CD4-positive, alpha-beta T cell (primary cell): ENCODE measurements around the gene SETX. TPM values are rescaled to one million over a fixed set of nuclear protein-coding genes. Genes with fewer than 3 reads are reported as not detected.

Experiments used
- ATAC-seq: fragments of 200-7000 bp; cut with Tn5 transposase; one replicate; pipeline ENCODE4 v1.10.0; 2022; ENCODE audit warnings: mild to moderate bottlenecking; ENCODE audit not compliant: poor library complexity
- CTCF ChIA-PET: fragments of 350-600 bp; sonication (Branson Sonifier 250); formaldehyde crosslinking; loops from one replicate; lab custom pipeline; 2021; ENCODE audit warnings: antibody characterized with exemption, inconsistent platforms; lab: Charles Lee
- POLR2A ChIA-PET: fragments of 350-600 bp; sonication (Branson Sonifier 250); formaldehyde crosslinking; loops from one replicate; lab custom pipeline; 2021; ENCODE audit warnings: antibody characterized with exemption, inconsistent platforms; lab: Charles Lee
- DNase-seq, 14 experiments: peaks; one replicate each; pipeline ENCODE4 v3.0.0-alpha.2; 2013 to 2020; ENCODE audit warnings: mixed read lengths in 2 of 14
- H3K27ac ChIP-seq, 2 donors: one replicate each; pipeline versions ENCODE4 v1.5.1 to v1.7.0; 2013; ENCODE audit warnings: low read length in 2 of 2, low read depth in 1 of 2, mild to moderate bottlenecking in 1 of 2
- H3K27me3 ChIP-seq, 2 experiments: 1 replicate in 1 of 2; 2 replicates in 1 of 2; pipeline versions ENCODE4 v1.6.1 to v1.7.0; 2013; ENCODE audit warnings: low read length in 2 of 2, control low read depth in 1 of 2, mild to moderate bottlenecking in 1 of 2, moderate library complexity in 1 of 2; ENCODE audit not compliant: insufficient read depth in 2 of 2, control insufficient read depth in 1 of 2
- H3K36me3 ChIP-seq: one replicate; pipeline ENCODE4 v1.6.1; 2013; ENCODE audit warnings: low read length, control low read depth; ENCODE audit not compliant: insufficient read depth
- H3K4me1 ChIP-seq: one replicate; pipeline ENCODE4 v1.6.1; 2013; ENCODE audit warnings: low read length, control low read depth; ENCODE audit not compliant: insufficient read depth
- H3K4me3 ChIP-seq: one replicate; pipeline ENCODE4 v1.5.1; 2013; ENCODE audit warnings: mild to moderate bottlenecking, low read length, moderate library complexity
- H3K9me3 ChIP-seq, 2 experiments: 1 replicate in 1 of 2; 2 replicates in 1 of 2; pipeline versions ENCODE4 v1.6.1 to v1.7.0; 2013; ENCODE audit warnings: low read length in 2 of 2, mild to moderate bottlenecking in 2 of 2, control low read depth in 1 of 2, moderate library complexity in 1 of 2; ENCODE audit not compliant: control insufficient read depth in 1 of 2, insufficient read depth in 1 of 2
- H3K27ac Mint-ChIP-seq: one replicate; pipeline ENCODE4 v1.8.0; 2020; ENCODE audit warnings: mixed read lengths
- H3K27me3 Mint-ChIP-seq: one replicate; pipeline ENCODE4 v1.8.0; 2021; ENCODE audit warnings: mixed read lengths
- H3K36me3 Mint-ChIP-seq: one replicate; pipeline ENCODE4 v1.8.0; 2021; ENCODE audit warnings: low read depth, mixed read lengths
- H3K4me1 Mint-ChIP-seq: one replicate; pipeline ENCODE4 v1.8.0; 2021; ENCODE audit warnings: low read depth, mixed read lengths
- H3K4me3 Mint-ChIP-seq: one replicate; pipeline ENCODE4 v1.8.0; 2020; ENCODE audit warnings: mild to moderate bottlenecking, mixed read lengths
- H3K9me3 Mint-ChIP-seq: one replicate; pipeline ENCODE4 v1.8.0; 2020; ENCODE audit warnings: mixed read lengths
- intact Hi-C, 2 experiments: fragments of 100-400 bp; cut with DNase I in 1 of 2; cut with micrococcal nuclease in 1 of 2; formaldehyde crosslinking; loops; one replicate each; pipeline versions ENCODE4 v1.15.1 to v1.9.0; 2023 to 2025; cut with DNase I, micrococcal nuclease
- total RNA-seq, 174 experiments: library from RNA in 2 of 174; stranded (reverse) in 2 of 174; gene quantifications; one replicate each; pipeline ENCODE4 v1.2.3 and lab custom pipeline; 2021 to 2026
- TF ChIP-seq, protein P1 (sequence below): fragments of 200-600 bp; IDR thresholded peaks from one replicate; pipeline ENCODE4 v1.8.0; 2022; ENCODE audit warnings: antibody characterized with exemption, mild to moderate bottlenecking

The SETX gene
- total RNA-seq, 2 experiments from 2014 or later, result 36.1 to 37.7 TPM

DNA sequence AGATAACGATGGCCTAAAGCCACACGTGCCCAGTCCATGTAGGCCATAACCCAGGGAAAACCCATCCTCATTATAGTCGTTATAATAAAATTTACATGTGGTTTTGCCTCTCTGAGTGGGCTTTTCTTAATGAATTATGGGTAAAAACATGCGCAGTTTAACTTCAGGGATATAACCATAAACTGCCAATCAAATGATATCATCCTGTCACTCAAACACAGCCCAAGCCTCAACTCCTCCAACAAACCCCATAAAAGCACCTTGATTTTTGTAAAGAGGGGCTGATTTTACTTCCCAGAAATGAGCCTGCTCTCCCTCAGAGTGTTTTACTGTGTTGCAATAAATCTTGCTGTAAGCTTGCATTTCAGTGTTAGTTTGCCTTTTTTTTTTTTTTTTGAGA, 15.8 kb upstream of the SETX start:
- H3K27ac ChIP-seq, result no peak overlapping the region
- H3K27ac Mint-ChIP-seq, result no peak overlapping the region

DNA sequence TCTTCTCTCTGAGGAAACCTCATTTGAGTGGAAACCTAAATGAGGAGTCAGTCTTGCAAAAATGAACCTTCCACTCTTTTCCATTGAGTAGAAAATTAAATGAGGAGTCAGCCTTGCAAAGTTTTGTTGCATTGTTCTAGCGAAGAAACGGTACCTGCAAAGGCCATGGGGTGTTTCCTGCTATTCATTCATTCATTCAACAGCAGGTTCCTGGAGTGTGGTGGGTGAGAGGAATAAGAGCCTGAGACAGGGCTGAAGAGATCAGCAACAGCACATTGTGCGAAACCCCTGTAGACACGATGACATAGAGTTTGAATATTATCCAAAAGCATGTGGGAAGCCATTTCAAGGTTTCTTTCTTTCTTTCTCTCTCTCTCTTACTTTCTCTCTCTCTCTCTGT, 14.6 kb upstream of the SETX start:
- no peaks in the 10 kb centered on the region for H3K27me3 Mint-ChIP-seq
- no peak overlapping the region for H3K4me3 Mint-ChIP-seq
- intact Hi-C loops, result no loop called here
- Histone ChIP-seq H3K4me1 (peaks cover 12% of the 10 kb centered on the region), H3K4me3 (no peak overlapping the region), H3K27me3 (no peaks in the 10 kb centered on the region), H3K9me3 (no peaks in the 10 kb centered on the region), H3K27ac (no peak overlapping the region), H3K36me3 (no peaks in the 10 kb centered on the region)
- ATAC-seq (no peak), DNase-seq (no peak)
- peaks cover 16% of the 10 kb centered on the region for H3K4me1 Mint-ChIP-seq
- TF ChIP-seq, protein P1, sequence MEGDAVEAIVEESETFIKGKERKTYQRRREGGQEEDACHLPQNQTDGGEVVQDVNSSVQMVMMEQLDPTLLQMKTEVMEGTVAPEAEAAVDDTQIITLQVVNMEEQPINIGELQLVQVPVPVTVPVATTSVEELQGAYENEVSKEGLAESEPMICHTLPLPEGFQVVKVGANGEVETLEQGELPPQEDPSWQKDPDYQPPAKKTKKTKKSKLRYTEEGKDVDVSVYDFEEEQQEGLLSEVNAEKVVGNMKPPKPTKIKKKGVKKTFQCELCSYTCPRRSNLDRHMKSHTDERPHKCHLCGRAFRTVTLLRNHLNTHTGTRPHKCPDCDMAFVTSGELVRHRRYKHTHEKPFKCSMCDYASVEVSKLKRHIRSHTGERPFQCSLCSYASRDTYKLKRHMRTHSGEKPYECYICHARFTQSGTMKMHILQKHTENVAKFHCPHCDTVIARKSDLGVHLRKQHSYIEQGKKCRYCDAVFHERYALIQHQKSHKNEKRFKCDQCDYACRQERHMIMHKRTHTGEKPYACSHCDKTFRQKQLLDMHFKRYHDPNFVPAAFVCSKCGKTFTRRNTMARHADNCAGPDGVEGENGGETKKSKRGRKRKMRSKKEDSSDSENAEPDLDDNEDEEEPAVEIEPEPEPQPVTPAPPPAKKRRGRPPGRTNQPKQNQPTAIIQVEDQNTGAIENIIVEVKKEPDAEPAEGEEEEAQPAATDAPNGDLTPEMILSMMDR, result no peak
- no peaks in the 10 kb centered on the region for H3K9me3 Mint-ChIP-seq
- H3K36me3 Mint-ChIP-seq, result peaks cover 8% of the 10 kb centered on the region
- H3K27ac Mint-ChIP-seq, result no peak overlapping the region
- ChIA-PET CTCF (no interaction called here), POLR2A (interaction anchor here (1.0 kb wide), 1 partner anchor 14 kb away, joined by 3 read pairs; the partner anchor contains the start of gene SETX)

More for the DNA sequence above, 15.8 kb upstream of the SETX start:
- TF ChIP-seq, protein P1, result no peak
- no peaks in the 10 kb centered on the region for H3K9me3 Mint-ChIP-seq
- Histone ChIP-seq H3K9me3 (no peaks in the 10 kb centered on the region), H3K4me1 (peaks cover 12% of the 10 kb centered on the region), H3K27me3 (no peaks in the 10 kb centered on the region), H3K36me3 (peaks cover 8% of the 10 kb centered on the region), H3K4me3 (no peak overlapping the region)
- ATAC-seq (no peak), DNase-seq (no peak)
- H3K4me1 Mint-ChIP-seq, result peaks cover 16% of the 10 kb centered on the region
- no peaks in the 10 kb centered on the region for H3K27me3 Mint-ChIP-seq
- POLR2A ChIA-PET, result no interaction called here
- CTCF ChIA-PET, result interaction anchor here (0.6 kb wide), 1 partner anchor 18 kb away, joined by 3 read pairs; no protein-coding TSS in a partner anchor
- no peak overlapping the region for H3K4me3 Mint-ChIP-seq
- intact Hi-C loops, result no loop called here
- H3K36me3 Mint-ChIP-seq, result peaks cover 8% of the 10 kb centered on the region

DNA sequence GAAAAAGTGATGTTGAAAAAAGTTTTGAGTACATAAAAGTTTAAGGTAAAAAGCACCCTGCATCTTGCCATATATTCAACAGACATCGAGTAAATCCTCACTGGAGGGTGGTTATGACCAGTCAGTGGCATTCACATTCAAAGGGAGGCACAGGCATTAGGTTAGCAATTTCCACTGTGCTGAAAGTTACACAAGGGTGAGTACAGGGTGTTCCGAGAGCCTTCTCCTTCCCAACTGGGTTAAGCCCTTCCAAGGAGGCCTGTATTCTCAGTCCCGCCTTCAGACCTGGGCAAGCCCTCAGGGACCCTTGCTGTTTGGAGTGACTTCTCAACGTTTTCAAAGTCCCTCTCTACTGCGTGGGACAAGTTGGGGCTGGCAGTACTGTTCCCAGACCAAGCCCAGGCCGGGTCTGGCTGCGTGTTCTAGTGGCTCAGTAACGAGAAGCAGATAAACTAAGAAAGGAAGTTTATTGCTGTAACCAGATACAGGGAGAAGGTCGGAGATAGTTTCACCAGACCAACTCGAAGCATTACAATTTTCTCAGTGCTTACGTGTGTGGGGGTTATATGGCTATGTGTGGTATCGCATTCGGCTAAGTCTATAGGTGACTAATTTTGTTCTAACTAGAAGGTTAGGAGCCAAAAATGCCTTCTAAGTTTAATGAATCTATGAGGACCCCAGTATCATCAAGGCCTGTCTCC, 13.0 kb upstream of the SETX start:
- Mint-ChIP-seq H3K27me3 (no peaks in the 10 kb centered on the region), H3K9me3 (no peaks in the 10 kb centered on the region), H3K4me3 (no peak overlapping the region), H3K27ac (no peak overlapping the region), H3K4me1 (peaks cover 8% of the 10 kb centered on the region), H3K36me3 (peaks cover 5% of the 10 kb centered on the region)
- CTCF ChIA-PET, result no interaction called here
- Histone ChIP-seq H3K27me3 (no peaks in the 10 kb centered on the region), H3K9me3 (no peaks in the 10 kb centered on the region), H3K4me1 (peaks cover 4% of the 10 kb centered on the region), H3K27ac (no peak overlapping the region), H3K4me3 (no peak overlapping the region), H3K36me3 (no peaks in the 10 kb centered on the region)
- intact Hi-C loops, result no loop called here
- ATAC-seq (no peak), DNase-seq (no peak)
- TF ChIP-seq, protein P1, result no peak
- POLR2A ChIA-PET, result no interaction called here
